HEK293 (cell line): ENCODE results near the gene PTPRK.

Source experiments
- CTCF ChIA-PET: fragments of 350-600 bp; formaldehyde crosslinking; extraction: SDS; loops from one replicate; lab custom pipeline; 2021; ENCODE audit warnings: antibody characterized with exemption; lab: Yijun Ruan, JAX
- POLR2A ChIA-PET: fragments of 300-600 bp; formaldehyde crosslinking; extraction: SDS; loops from one replicate; lab custom pipeline; 2020; ENCODE audit warnings: antibody characterized with exemption, inconsistent platforms; lab: Yijun Ruan, JAX
- H3K27ac ChIP-seq: fragments of 200-500 bp; sonication (Bioruptor generic); 2 replicates; pipeline ENCODE4 v1.5.1; 2014; ENCODE audit warnings: low read depth, low read length, control low read depth, inconsistent platforms; ENCODE audit errors: extremely low read depth
- H3K36me3 ChIP-seq, 2 experiments: fragments of 200-500 bp in 1 of 2; sonication (Bioruptor generic) in 1 of 2; 1 replicate in 1 of 2; 2 replicates in 1 of 2; pipeline ENCODE4 v1.5.1; 2014 to 2017; ENCODE audit warnings: inconsistent platforms in 2 of 2, low read length in 2 of 2; ENCODE audit not compliant: control insufficient read depth in 2 of 2, insufficient read depth in 1 of 2
- H3K4me1 ChIP-seq: fragments of 200-500 bp; sonication (Bioruptor generic); 2 replicates; pipeline ENCODE4 v1.5.1; 2014; ENCODE audit warnings: mild to moderate bottlenecking, low read length, inconsistent platforms; ENCODE audit not compliant: control insufficient read depth, insufficient read depth
- H3K4me3 ChIP-seq: 2 replicates; pipeline ENCODE4 v1.5.1; 2011; ENCODE audit warnings: low read depth, mild to moderate bottlenecking, control low read depth, low read length, moderate library complexity
- H3K9me3 ChIP-seq: fragments of 200-500 bp; sonication (Bioruptor generic); 2 replicates; pipeline ENCODE4 v1.5.1; 2014; ENCODE audit warnings: low read depth, low read length, inconsistent platforms; ENCODE audit not compliant: control insufficient read depth, insufficient read depth
- EGR2 ChIP-seq: fragments of 450-650 bp; formaldehyde crosslinking; IDR thresholded peaks from 2 replicates; pipeline ENCODE4 v1.5.1; 2016; ENCODE audit warnings: low read depth, missing biosample characterization, missing genetic modification characterization
- ELK4 ChIP-seq: IDR thresholded peaks from 2 replicates; pipeline ENCODE4 v1.6.1; 2011; ENCODE audit warnings: mild to moderate bottlenecking, low read depth, low read length, borderline replicate concordance
- GFI1B ChIP-seq: fragments of 450-650 bp; formaldehyde crosslinking; IDR thresholded peaks from 2 replicates; pipeline ENCODE4 v1.5.1; 2016; ENCODE audit warnings: missing biosample characterization, missing genetic modification characterization
- KLF9 ChIP-seq: fragments of 450-650 bp; formaldehyde crosslinking; IDR thresholded peaks from 2 replicates; pipeline ENCODE4 v1.5.1; 2016; ENCODE audit warnings: missing biosample characterization, missing genetic modification characterization, low read depth
- MZF1 ChIP-seq: fragments of 450-650 bp; formaldehyde crosslinking; IDR thresholded peaks from 2 replicates; pipeline ENCODE4 v1.5.1; 2017; ENCODE audit warnings: missing biosample characterization, missing genetic modification characterization, borderline replicate concordance
- PRDM6 ChIP-seq: fragments of 450-650 bp; formaldehyde crosslinking; IDR thresholded peaks from 2 replicates; pipeline ENCODE4 v1.5.1; 2017; ENCODE audit warnings: missing biosample characterization, missing genetic modification characterization
- SALL2 ChIP-seq: fragments of 450-650 bp; formaldehyde crosslinking; IDR thresholded peaks from 2 replicates; pipeline ENCODE4 v1.5.0; 2017; ENCODE audit warnings: missing biosample characterization, mild to moderate bottlenecking, missing genetic modification characterization, borderline replicate concordance
- SCRT2 ChIP-seq: fragments of 450-650 bp; formaldehyde crosslinking; IDR thresholded peaks from 2 replicates; pipeline ENCODE4 v1.5.1; 2016; ENCODE audit warnings: missing biosample characterization, missing genetic modification characterization
- TCF7L2 ChIP-seq: IDR thresholded peaks from 2 replicates; pipeline ENCODE4 v1.6.1; 2011; ENCODE audit warnings: low read depth, mild to moderate bottlenecking, inconsistent platforms, low read length, moderate library complexity, borderline replicate concordance
- TRIM28 ChIP-seq: IDR thresholded peaks from 2 replicates; pipeline ENCODE4 v1.6.1; 2011; ENCODE audit warnings: low read length, control low read depth, borderline replicate concordance
- ZBTB17 ChIP-seq: fragments of 450-650 bp; formaldehyde crosslinking; IDR thresholded peaks from 2 replicates; pipeline ENCODE4 v1.5.1; 2016; ENCODE audit warnings: missing biosample characterization, missing genetic modification characterization
- ZBTB21 ChIP-seq: fragments of 450-650 bp; formaldehyde crosslinking; IDR thresholded peaks from 2 replicates; pipeline ENCODE4 v1.5.1; 2017; ENCODE audit warnings: missing biosample characterization, missing genetic modification characterization
- ZBTB48 ChIP-seq: fragments of 450-650 bp; formaldehyde crosslinking; IDR thresholded peaks from 2 replicates; pipeline ENCODE4 v1.5.1; 2016; ENCODE audit warnings: missing biosample characterization, missing genetic modification characterization
- ZIC2 ChIP-seq: fragments of 450-650 bp; formaldehyde crosslinking; IDR thresholded peaks from 2 replicates; pipeline ENCODE4 v1.5.1; 2016; ENCODE audit warnings: missing biosample characterization, missing genetic modification characterization
- ZNF140 ChIP-seq: fragments of 450-650 bp; formaldehyde crosslinking; IDR thresholded peaks from 2 replicates; pipeline ENCODE4 v1.5.1; 2016; ENCODE audit warnings: missing biosample characterization, missing genetic modification characterization
- ZNF155 ChIP-seq: fragments of 450-650 bp; formaldehyde crosslinking; IDR thresholded peaks from 2 replicates; pipeline ENCODE4 v1.5.1; 2016; ENCODE audit warnings: missing biosample characterization, missing genetic modification characterization
- ZNF19 ChIP-seq: fragments of 450-650 bp; formaldehyde crosslinking; IDR thresholded peaks from 2 replicates; pipeline ENCODE4; 2016; ENCODE audit warnings: missing biosample characterization, missing genetic modification characterization, low read depth
- ZNF223 ChIP-seq: fragments of 450-650 bp; formaldehyde crosslinking; IDR thresholded peaks from 2 replicates; pipeline ENCODE4 v1.5.1; 2016; ENCODE audit warnings: missing biosample characterization, missing genetic modification characterization
- ZNF24 ChIP-seq: fragments of 450-650 bp; formaldehyde crosslinking; IDR thresholded peaks from 2 replicates; pipeline ENCODE4 v1.5.1; 2016; ENCODE audit warnings: missing biosample characterization, missing genetic modification characterization
- ZNF341 ChIP-seq: fragments of 450-650 bp; formaldehyde crosslinking; IDR thresholded peaks from 2 replicates; pipeline ENCODE4; 2016; ENCODE audit warnings: low read depth, missing biosample characterization, missing genetic modification characterization
- ZNF354C ChIP-seq: fragments of 450-650 bp; formaldehyde crosslinking; IDR thresholded peaks from 2 replicates; pipeline ENCODE4 v1.5.1; 2016; ENCODE audit warnings: missing biosample characterization, missing genetic modification characterization, low read depth, borderline replicate concordance
- ZNF416 ChIP-seq: fragments of 450-650 bp; formaldehyde crosslinking; IDR thresholded peaks from 2 replicates; pipeline ENCODE4 v1.5.1; 2016; ENCODE audit warnings: missing biosample characterization, missing genetic modification characterization
- ZNF449 ChIP-seq: fragments of 450-650 bp; formaldehyde crosslinking; IDR thresholded peaks from 2 replicates; pipeline ENCODE4 v1.5.1; 2017; ENCODE audit warnings: missing biosample characterization, mild to moderate bottlenecking, missing genetic modification characterization, moderate library complexity
- ZNF544 ChIP-seq: fragments of 450-650 bp; formaldehyde crosslinking; IDR thresholded peaks from 2 replicates; pipeline ENCODE4 v1.5.0; 2017; ENCODE audit warnings: missing biosample characterization, missing genetic modification characterization
- ZNF571 ChIP-seq: fragments of 450-650 bp; formaldehyde crosslinking; IDR thresholded peaks from 2 replicates; pipeline ENCODE4 v1.5.0; 2017; ENCODE audit warnings: missing biosample characterization, missing genetic modification characterization
- ZNF580 ChIP-seq: fragments of 450-650 bp; formaldehyde crosslinking; IDR thresholded peaks from 2 replicates; pipeline ENCODE4 v1.5.1; 2016; ENCODE audit warnings: missing biosample characterization, missing genetic modification characterization
- ZNF600 ChIP-seq: fragments of 450-650 bp; formaldehyde crosslinking; IDR thresholded peaks from 2 replicates; pipeline ENCODE4 v1.5.1; 2016; ENCODE audit warnings: missing biosample characterization, missing genetic modification characterization
- ZNF623 ChIP-seq: fragments of 450-650 bp; formaldehyde crosslinking; IDR thresholded peaks from 2 replicates; pipeline ENCODE4 v1.5.1; 2016; ENCODE audit warnings: missing biosample characterization, missing genetic modification characterization
- ZNF629 ChIP-seq: fragments of 450-650 bp; formaldehyde crosslinking; IDR thresholded peaks from 2 replicates; pipeline ENCODE4 v1.5.1; 2017; ENCODE audit warnings: missing biosample characterization, missing genetic modification characterization
- ZNF660 ChIP-seq: fragments of 450-650 bp; IDR thresholded peaks from 2 replicates; pipeline ENCODE4 v1.5.1; 2018; ENCODE audit warnings: missing biosample characterization, mild to moderate bottlenecking, missing genetic modification characterization
- ZSCAN16 ChIP-seq: fragments of 450-650 bp; formaldehyde crosslinking; IDR thresholded peaks from 2 replicates; pipeline ENCODE4 v1.5.1; 2016; ENCODE audit warnings: missing biosample characterization, missing genetic modification characterization
- ZSCAN30 ChIP-seq: fragments of 450-650 bp; IDR thresholded peaks from 2 replicates; pipeline ENCODE4 v1.5.1; 2018; ENCODE audit warnings: missing biosample characterization, mild to moderate bottlenecking, missing genetic modification characterization, moderate library complexity
- ZXDB ChIP-seq: fragments of 450-650 bp; formaldehyde crosslinking; IDR thresholded peaks from 2 replicates; pipeline ENCODE4 v1.5.1; 2016; ENCODE audit warnings: missing biosample characterization, missing genetic modification characterization

The PTPRK gene

GRCh38 chr6:128492386-128492785 is 28.0 kb downstream of the PTPRK start:
- ChIA-PET CTCF (no interaction called here), POLR2A (no interaction called here)
- Histone ChIP-seq H3K9me3 (no peaks in the 10 kb centered on the region), H3K4me1 (peaks cover 27% of the 10 kb centered on the region), H3K36me3 (no peaks in the 10 kb centered on the region), H3K4me3 (no peak overlapping the region), H3K27ac (no peak overlapping the region)
- TF ChIP-seq ZBTB48 (no peak), ZNF580 (no peak), ZNF544 (tag by site-specific recombination) (no peak), KLF9 (tag by site-specific recombination) (no peak), ZNF341 (no peak), ZNF19 (tag by site-specific recombination) (no peak)

- Histone ChIP-seq H3K4me1 (peaks cover 27% of the 10 kb centered on the region), H3K36me3 (no peaks in the 10 kb centered on the region), H3K4me3 (no peak overlapping the region), H3K9me3 (no peaks in the 10 kb centered on the region), H3K27ac (no peak overlapping the region)
- ChIA-PET CTCF (interaction anchor here (0.6 to 0.7 kb wide), 3 partner anchors 21 to 116 kb away, joined by 3 read pairs; no protein-coding TSS in a partner anchor), POLR2A (no interaction called here)
- 0 out of 2 replicates have a peak, but pooled peaks have one; percentile 27 for TF ChIP-seq ZNF629 (tag by site-specific recombination)
- TF ChIP-seq ZNF449 = no peak
- no peak for TF ChIP-seq ZNF223 (tag by site-specific recombination)
- no peak for TF ChIP-seq ZNF623 (tag by site-specific recombination)
- TF ChIP-seq ZNF571 (tag by site-specific recombination) = no peak
- TF ChIP-seq ZBTB21 (tag by site-specific recombination) = no peak
- TF ChIP-seq ZSCAN16 (tag by site-specific recombination) = no peak
- no peak for TF ChIP-seq TCF7L2
- peak; percentile 75; the same call in 1 of the 2 replicates for TF ChIP-seq TRIM28
- no peak for TF ChIP-seq SALL2 (tag by site-specific recombination)
- TF ChIP-seq ZNF354C (tag by site-specific recombination) = no peak
- TF ChIP-seq ZNF660 (tag by site-specific recombination) = 0 out of 2 replicates have a peak, but pooled peaks have one; percentile 18
- no peak for TF ChIP-seq ZIC2 (tag by site-specific recombination)
- 0 out of 2 replicates have a peak, but pooled peaks have one; percentile 12 for TF ChIP-seq MZF1 (tag by site-specific recombination)
- no peak for TF ChIP-seq ZXDB (tag by site-specific recombination)
- no peak; the same call in 1 of the 2 replicates for TF ChIP-seq ZNF24 (tag by site-specific recombination)
- no peak for TF ChIP-seq ZNF140 (tag by site-specific recombination)
- TF ChIP-seq PRDM6 (tag by site-specific recombination) = no peak
- peak; percentile 54; the same call in 1 of the 2 replicates for TF ChIP-seq ZBTB17
- TF ChIP-seq SCRT2 (tag by site-specific recombination) = peak; percentile 81
- TF ChIP-seq ZNF416 (tag by site-specific recombination) = no peak
- TF ChIP-seq ZNF600 (tag by site-specific recombination) = peak; percentile 91
- TF ChIP-seq ZNF155 (tag by site-specific recombination) = no peak
- no peak for TF ChIP-seq GFI1B (tag by site-specific recombination)
- TF ChIP-seq EGR2 = no peak
- TF ChIP-seq ELK4 = no peak
- TF ChIP-seq ZNF580 = no peak
- TF ChIP-seq ZSCAN30 = 0 out of 2 replicates have a peak, but pooled peaks have one; percentile 15
Observed at GRCh38 chr6:128491610-128492206, 28.7 kb downstream of the PTPRK start.
